Keratinocyte (primary cell): ENCODE results near the gene SH3GL3.

Experiments
- CTCF ChIP-seq, 3 experiments: IDR thresholded peaks in 1 of 3; conservative IDR thresholded peaks in 1 of 3; optimal IDR thresholded peaks in 1 of 3; 2 replicates in 2 of 3; 3 replicates in 1 of 3; pipeline versions ENCODE3 to v1.5.1; 2011; ENCODE audit warnings: low read length in 3 of 3, mild to moderate bottlenecking in 3 of 3, moderate library complexity in 2 of 3, control low read depth in 1 of 3, inconsistent platforms in 1 of 3; ENCODE audit not compliant: insufficient read depth in 2 of 3; ENCODE audit errors: extremely low read depth in 1 of 3
- EZH2 ChIP-seq: IDR thresholded peaks from one replicate; pipeline ENCODE4 v1.6.1; 2012; ENCODE audit warnings: inconsistent platforms, mild to moderate bottlenecking, low read length, moderate library complexity

- no peak for TF ChIP-seq CTCF (optimal IDR thresholded peaks at IDR 0.05 in 1 of 3, IDR thresholded peaks at IDR 0.05 in 1 of 3, conservative IDR thresholded peaks at IDR 0.05 in 1 of 3; ENCODE audit: extremely low read depth in 1 of 3, insufficient read depth in 2 of 3, low read length in 3 of 3)
- TF ChIP-seq EZH2: no peak
These were observed 3.9 kb upstream of the SH3GL3 start for GRCh38 chr15:83443076-83443847.
